Inflammatory macrophage treated with lipopolysaccharide for 1 hour (primary cell): ENCODE results near the gene CLK4.

Experiments
- DNase-seq, 2 donors: peaks; one replicate each; pipeline ENCODE4 v3.0.0-alpha.2; 2020 to 2022

Gene CLK4

GRCh38 chr5:178583279-178583678 is 43.6 kb downstream of the CLK4 start:
- DNase-seq = no peak

GRCh38 chr5:178582291-178582690 is 44.6 kb downstream of the CLK4 start:
- DNase-seq = no peak

GRCh38 chr5:178581621-178582020 is 45.2 kb downstream of the CLK4 start:
- no peak for DNase-seq

- DNase-seq = no peak
These were observed 46.4 kb downstream of the CLK4 start for GRCh38 chr5:178580271-178580955.

- no peak for DNase-seq
These were observed 48.9 kb downstream of the CLK4 start for GRCh38 chr5:178577944-178578343.

GRCh38 chr5:178577376-178577839 is 49.4 kb downstream of the CLK4 start:
- peak in 1 of 2 donors; percentile 30 for DNase-seq

GRCh38 chr5:178576591-178577351 is 50.1 kb downstream of the CLK4 start:
- DNase-seq = no peak

GRCh38 chr5:178573216-178573615 is 53.6 kb downstream of the CLK4 start:
- no peak for DNase-seq

GRCh38 chr5:178572617-178573016 is 54.2 kb downstream of the CLK4 start:
- no peak for DNase-seq

- peak in 1 of 2 donors; percentile 46 for DNase-seq
These were observed 57.4 kb downstream of the CLK4 start for GRCh38 chr5:178569485-178569884.

- DNase-seq = no peak
These were observed 61.9 kb downstream of the CLK4 start for GRCh38 chr5:178564811-178565550.

- DNase-seq = no peak
These were observed 62.5 kb downstream of the CLK4 start for GRCh38 chr5:178564397-178564796.

GRCh38 chr5:178563621-178564020 is 63.2 kb downstream of the CLK4 start:
- DNase-seq = no peak

- no peak for DNase-seq
These were observed 65.0 kb downstream of the CLK4 start for GRCh38 chr5:178561746-178562264.

- DNase-seq = no peak
These were observed 65.9 kb downstream of the CLK4 start for GRCh38 chr5:178560911-178561310.

GRCh38 chr5:178557416-178557815 is 69.4 kb downstream of the CLK4 start:
- DNase-seq = no peak

- DNase-seq = no peak
These were observed 71.1 kb downstream of the CLK4 start for GRCh38 chr5:178555771-178556211.

GRCh38 chr5:178555005-178555404 is 71.8 kb downstream of the CLK4 start:
- DNase-seq = no peak

- DNase-seq = no peak
These were observed 72.5 kb downstream of the CLK4 start for GRCh38 chr5:178554311-178554710.

- no peak for DNase-seq
These were observed 73.3 kb downstream of the CLK4 start for GRCh38 chr5:178553517-178553916.
